C4-2B (cell line): ENCODE results near the gene OGG1.

Source experiments
- H3K27ac ChIP-seq: fragments of 450-650 bp; 2 replicates; pipeline ENCODE4 v1.5.1; 2017
- ZFX ChIP-seq: fragments of 450-650 bp; IDR thresholded peaks from 2 replicates; pipeline ENCODE4 v1.6.1; 2017
- TF ChIP-seq, protein P1 (sequence below): fragments of 450-650 bp; conservative IDR thresholded peaks from 2 replicates; pipeline ENCODE4 v1.5.1; 2017; ENCODE audit warnings: mild to moderate bottlenecking

Gene OGG1

DNA sequence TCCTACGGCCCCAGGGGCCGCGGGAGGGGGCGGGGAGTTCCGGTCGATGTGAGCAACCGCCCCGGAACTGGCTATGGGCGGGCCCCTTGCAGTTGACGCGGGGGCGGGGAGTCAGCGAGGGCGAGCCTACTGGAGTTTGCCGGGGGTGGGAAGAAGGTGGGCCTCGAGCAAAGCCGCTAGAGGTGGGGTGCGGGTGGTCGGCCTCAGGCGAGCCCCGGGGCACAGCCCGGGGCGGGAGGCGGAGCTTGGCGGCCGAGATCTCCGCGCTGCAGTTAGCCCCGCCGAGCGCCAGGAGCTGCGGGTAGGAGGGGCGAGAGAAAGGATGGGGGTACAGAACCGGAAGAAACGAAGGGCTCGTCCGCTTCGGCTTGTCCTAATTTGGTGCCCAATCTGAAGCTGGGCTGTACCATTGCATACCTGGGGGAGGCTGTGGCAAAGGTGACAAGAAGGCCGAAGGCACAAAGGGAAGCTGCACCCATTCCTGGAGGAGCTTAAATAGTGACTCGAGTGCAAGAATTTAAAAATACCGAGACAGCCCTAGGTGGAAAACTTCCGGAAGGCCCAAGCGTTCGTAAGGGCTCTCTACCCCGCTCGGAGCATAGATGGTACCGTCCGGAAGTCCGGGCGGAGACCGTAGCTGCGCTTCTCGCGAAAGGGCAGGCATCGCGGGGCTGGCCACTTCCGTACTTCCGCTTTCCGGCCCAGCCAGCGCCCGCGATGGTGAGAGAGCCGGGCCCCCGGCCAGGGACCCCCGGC lies 42.8 kb downstream of the OGG1 start, which contains the start of the genes ARPC4 and TADA3:
Gene ARPC4, plus strand, starts transcription at position 678 of the 756 bp plus-strand sequence. Its CDS starts 40 bp downstream, at position 718.
Gene TADA3, minus strand, starts transcription at position 69 of the 756 bp plus-strand sequence. CDS start 1,007 bp downstream, outside the sequence.
- TF ChIP-seq, protein P1, sequence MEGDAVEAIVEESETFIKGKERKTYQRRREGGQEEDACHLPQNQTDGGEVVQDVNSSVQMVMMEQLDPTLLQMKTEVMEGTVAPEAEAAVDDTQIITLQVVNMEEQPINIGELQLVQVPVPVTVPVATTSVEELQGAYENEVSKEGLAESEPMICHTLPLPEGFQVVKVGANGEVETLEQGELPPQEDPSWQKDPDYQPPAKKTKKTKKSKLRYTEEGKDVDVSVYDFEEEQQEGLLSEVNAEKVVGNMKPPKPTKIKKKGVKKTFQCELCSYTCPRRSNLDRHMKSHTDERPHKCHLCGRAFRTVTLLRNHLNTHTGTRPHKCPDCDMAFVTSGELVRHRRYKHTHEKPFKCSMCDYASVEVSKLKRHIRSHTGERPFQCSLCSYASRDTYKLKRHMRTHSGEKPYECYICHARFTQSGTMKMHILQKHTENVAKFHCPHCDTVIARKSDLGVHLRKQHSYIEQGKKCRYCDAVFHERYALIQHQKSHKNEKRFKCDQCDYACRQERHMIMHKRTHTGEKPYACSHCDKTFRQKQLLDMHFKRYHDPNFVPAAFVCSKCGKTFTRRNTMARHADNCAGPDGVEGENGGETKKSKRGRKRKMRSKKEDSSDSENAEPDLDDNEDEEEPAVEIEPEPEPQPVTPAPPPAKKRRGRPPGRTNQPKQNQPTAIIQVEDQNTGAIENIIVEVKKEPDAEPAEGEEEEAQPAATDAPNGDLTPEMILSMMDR, result no peak
- no peak for TF ChIP-seq ZFX
- peak within 1 kb of the TSS; percentile 91 for H3K27ac ChIP-seq

DNA sequence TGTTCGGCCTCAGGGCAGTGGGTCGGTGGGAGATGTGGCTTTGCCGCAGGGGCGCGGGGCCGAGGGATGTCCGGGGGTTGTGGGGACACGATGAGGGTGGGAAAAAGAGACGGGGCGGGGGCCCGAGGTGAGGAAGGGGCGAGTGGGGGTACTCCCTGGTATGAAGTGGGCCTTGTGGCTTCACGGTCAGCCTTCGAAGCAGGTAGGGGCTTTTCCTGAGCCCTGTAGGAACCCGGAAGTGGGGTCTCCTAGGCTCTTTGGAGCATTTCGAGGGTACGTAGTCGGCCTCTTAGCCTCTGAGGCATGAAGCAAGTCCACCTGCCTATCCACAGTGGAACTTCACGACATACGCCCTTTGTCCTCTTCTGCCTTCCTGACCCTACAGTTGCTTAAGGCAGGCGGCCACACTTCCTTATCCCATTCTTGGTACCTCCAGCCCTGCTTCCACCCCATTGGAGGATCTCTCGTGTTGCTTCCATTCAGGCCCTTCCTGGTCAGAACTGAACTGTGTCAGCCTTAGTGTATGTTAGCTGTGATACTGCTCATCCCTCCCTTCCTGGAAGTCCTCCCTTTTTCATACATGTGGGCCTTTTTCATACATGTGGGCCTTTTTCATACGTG lies 43.5 kb downstream of the OGG1 start:
- H3K27ac ChIP-seq, result peak overlapping the region; percentile 91
- TF ChIP-seq ZFX, result peak; percentile 34; the same call in 1 of the 2 replicates
- TF ChIP-seq, protein P1, result no peak

DNA sequence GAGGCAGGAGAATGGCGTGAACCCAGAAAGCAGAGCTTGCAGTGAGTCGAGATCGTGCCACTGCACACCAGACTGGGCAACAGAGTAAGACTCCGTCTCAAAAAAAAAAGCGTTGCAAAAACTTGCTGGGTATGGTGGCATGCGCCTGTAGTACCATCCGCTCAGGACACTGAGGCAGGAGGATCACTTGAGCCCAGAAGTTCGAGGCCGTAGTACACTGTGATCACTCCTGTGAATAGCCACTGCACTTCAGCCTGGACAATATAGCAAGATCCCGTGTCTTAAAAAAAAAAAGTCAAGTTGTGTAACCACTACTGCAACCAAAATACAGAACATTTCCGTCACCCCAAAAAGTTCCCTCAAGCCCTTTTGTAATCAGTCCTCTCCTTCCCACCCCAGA lies 44.6 kb downstream of the OGG1 start:
- no peak overlapping the region for H3K27ac ChIP-seq
- TF ChIP-seq, protein P1, result no peak

DNA sequence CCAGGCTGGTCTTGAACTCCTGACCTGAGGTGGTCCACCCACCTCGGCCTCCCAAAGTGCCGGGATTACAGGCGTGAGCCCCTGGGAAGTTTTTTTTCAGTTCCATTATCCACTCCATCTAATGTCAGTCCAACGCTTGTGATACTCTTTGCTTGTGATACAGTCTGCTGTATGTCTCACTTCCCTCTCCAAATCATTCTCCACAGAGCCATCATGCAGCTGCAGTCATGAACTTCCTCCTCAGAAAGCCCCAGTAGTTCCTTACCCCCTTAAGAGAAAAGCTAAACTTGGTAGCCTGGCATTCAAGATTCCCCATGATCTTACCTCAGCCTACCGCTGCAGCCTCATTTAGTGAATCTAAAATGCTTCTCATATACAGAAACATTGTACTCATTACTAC lies 45.5 kb downstream of the OGG1 start:
- TF ChIP-seq, protein P1, result no peak
- TF ChIP-seq ZFX, result no peak
- H3K27ac ChIP-seq, result no peak overlapping the region

DNA sequence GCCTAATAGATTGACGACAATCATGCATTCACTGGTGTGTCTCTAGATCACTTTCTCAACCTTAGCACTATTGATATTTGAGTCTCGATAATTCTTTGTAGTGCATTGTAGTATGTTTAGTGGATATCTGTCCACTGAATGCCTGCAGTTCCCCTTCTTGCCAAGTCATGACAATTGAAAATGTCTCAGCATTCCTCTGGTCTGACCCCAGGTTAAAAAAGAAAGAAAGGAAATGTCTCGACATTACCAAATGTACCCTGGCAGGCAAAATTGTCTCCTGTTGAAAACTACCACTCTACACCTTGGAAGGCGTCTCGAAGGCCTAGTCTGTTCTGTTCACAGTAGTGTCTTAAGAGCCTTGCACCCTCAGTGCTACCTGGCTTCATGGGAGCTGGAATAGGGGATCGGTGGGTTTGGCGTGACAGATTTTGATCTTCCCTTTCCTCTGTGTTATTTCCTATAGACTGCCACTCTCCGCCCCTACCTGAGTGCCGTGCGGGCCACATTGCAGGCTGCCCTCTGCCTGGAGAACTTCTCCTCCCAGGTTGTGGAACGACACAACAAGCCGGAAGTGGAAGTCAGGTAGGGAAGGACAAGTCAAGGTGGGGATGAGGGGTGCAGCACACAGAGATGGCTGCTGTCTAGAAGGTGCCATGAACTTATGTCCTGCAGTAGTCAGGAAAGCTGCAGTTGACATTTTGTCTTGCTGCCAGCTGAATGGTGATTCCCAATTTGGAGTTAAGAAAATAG lies 47.6 kb downstream of the OGG1 start:
- TF ChIP-seq, protein P1, result no peak
- TF ChIP-seq ZFX, result no peak
- no peak overlapping the region for H3K27ac ChIP-seq

DNA sequence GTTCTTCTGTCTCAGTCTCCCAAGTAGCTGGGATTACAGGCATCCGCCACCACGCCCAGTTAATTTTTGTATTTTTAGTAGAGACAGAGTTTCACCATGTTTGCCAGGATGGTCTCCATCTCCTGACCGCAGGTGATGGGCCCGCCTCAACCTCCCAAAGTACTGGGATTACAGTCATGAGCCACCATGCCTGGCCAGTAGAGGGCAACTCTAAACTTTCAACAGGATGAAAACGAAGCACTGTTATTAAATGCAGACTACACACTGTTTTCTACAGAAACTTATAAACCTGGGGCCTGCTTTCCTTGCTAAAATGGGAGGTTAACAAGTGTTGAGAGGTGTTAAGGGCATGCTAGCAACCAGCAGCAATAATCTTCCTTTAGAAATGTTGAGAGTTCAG lies 50.8 kb downstream of the OGG1 start:
- TF ChIP-seq ZFX, result no peak
- TF ChIP-seq, protein P1, result no peak; the same call in 1 of the 2 replicates
- no peak overlapping the region for H3K27ac ChIP-seq
